GM18873 (cell line): ENCODE measurements around the gene UFC1.
A peak's percentile ranks its signal among the peaks of the same experiment; 100 is the strongest.

Experiments
- ATAC-seq: cut with Tn5 transposase; IDR thresholded peaks from one replicate; pipeline ENCODE4 v1.9.1; 2021; ENCODE audit warnings: mild to moderate bottlenecking, moderate library complexity, moderate number of reproducible peaks; ENCODE audit not compliant: unreplicated experiment, low FRiP score

The UFC1 gene

GRCh38 chr1:161188381-161188780, 34.6 kb downstream of the UFC1 start:
- ATAC-seq, result no peak

GRCh38 chr1:161189036-161189435, 35.3 kb downstream of the UFC1 start:
- no peak for ATAC-seq

- ATAC-seq, result no peak
Observed at GRCh38 chr1:161190962-161191521, 37.3 kb downstream of the UFC1 start.

GRCh38 chr1:161191971-161192370, 38.2 kb downstream of the UFC1 start:
- no peak for ATAC-seq

GRCh38 chr1:161192476-161193465, 39.0 kb downstream of the UFC1 start:
- no peak for ATAC-seq

GRCh38 chr1:161193561-161194235, 39.9 kb downstream of the UFC1 start:
- ATAC-seq, result no peak

GRCh38 chr1:161195171-161195570, 41.4 kb downstream of the UFC1 start:
- ATAC-seq, result no peak

GRCh38 chr1:161196111-161196510, 42.3 kb downstream of the UFC1 start:
- no peak for ATAC-seq

- no peak for ATAC-seq
Observed at GRCh38 chr1:161196521-161197451, 43.0 kb downstream of the UFC1 start.

- ATAC-seq, result no peak
Observed at GRCh38 chr1:161197560-161198193, 43.9 kb downstream of the UFC1 start.

GRCh38 chr1:161198194-161198896, 44.6 kb downstream of the UFC1 start:
- ATAC-seq, result no peak

GRCh38 chr1:161198897-161199431, 45.2 kb downstream of the UFC1 start, which contains the start of gene ADAMTS4:
TSS of gene ADAMTS4 (minus strand) at chr1:161199054. CDS start at chr1:161198627, 427 bp downstream.
- no peak for ATAC-seq

GRCh38 chr1:161199506-161200139, 45.8 kb downstream of the UFC1 start:
- ATAC-seq, result no peak

- no peak for ATAC-seq
Observed at GRCh38 chr1:161200421-161200991, 46.7 kb downstream of the UFC1 start.

GRCh38 chr1:161200992-161201835, 47.4 kb downstream of the UFC1 start:
- ATAC-seq, result no peak

- ATAC-seq, result peak; percentile 87
Observed at GRCh38 chr1:161201836-161202712, 48.3 kb downstream of the UFC1 start, which contains the start of gene NDUFS2. TSS of gene NDUFS2 (plus strand) at chr1:161202367. CDS start at chr1:161202386, 19 bp downstream.
